ENCODE measurements around the gene CEP112. TPM values are rescaled to one million over a fixed set of nuclear protein-coding genes. Genes with fewer than 3 reads are reported as not detected.
A peak's percentile ranks its signal among the peaks of the same experiment; 100 is the strongest.

Gene CEP112
- total and polyA plus RNA-seq, 9 of the 15 experiments (the other 6 are each of a cell fraction or from before 2014, with no cell fraction given), result 0.84 TPM; not detected in 8

DNA sequence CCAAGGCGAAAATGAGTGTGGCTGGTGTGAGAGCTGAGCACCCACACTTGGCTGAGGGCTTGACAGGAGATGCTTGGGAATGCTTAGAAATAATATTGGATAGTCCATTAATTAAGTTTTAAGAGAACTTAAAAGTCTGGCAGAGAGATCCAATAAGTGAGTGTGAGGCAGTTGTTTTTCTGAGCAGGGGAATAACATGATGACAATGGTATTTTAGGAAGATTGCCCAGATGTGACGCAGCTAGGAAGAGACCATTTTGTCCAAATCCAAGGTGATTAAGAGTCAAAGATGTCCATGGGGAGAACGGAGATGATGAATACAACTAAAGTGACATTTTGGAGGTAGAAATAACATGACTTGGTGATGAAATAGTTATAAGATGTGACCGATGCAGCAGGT, 527.7 kb downstream of the CEP112 start:
- Histone ChIP-seq H3K9me1 (ENCODE audit: control insufficient read depth, insufficient read depth, low read length) (no peaks in the 10 kb centered on the region), H3K4me1 (replicated peaks in 1 of 2; ENCODE audit: control insufficient read depth in 2 of 2, insufficient read depth in 2 of 2, low read length in 2 of 2) (peaks cover 0 to 7% of the 10 kb centered on the region in 2 experiments; a peak in 2 of 5 replicates), H3K27me3 (ENCODE audit: control insufficient read depth in 2 of 2, insufficient read depth in 2 of 2, low read length in 2 of 2) (no peaks in the 10 kb centered on the region; a peak in 1 of 5 replicates), H4K20me1 (replicated peaks; ENCODE audit: control insufficient read depth, insufficient read depth, low read length) (no peaks in the 10 kb centered on the region), H3K4me2 (ENCODE audit: insufficient read depth, low read length) (no peak overlapping the region), H2AFZ (ENCODE audit: low read depth, low read length) (no peak overlapping the region), H3K9me3 (replicated peaks; ENCODE audit: control insufficient read depth, insufficient read depth, low read depth, low read length) (no peaks in the 10 kb centered on the region), H3K27ac (ENCODE audit: extremely low read depth, low read depth, low read length) (no peak overlapping the region), H3K4me3 (no peak overlapping the region), H3K36me3 (ENCODE audit: control insufficient read depth, insufficient read depth, low read length) (no peaks in the 10 kb centered on the region), H3K9ac (ENCODE audit: insufficient read depth in 1 of 2, low read depth in 2 of 2, low read length in 2 of 2) (no peak overlapping the region), H3K79me2 (ENCODE audit: control insufficient read depth, insufficient read depth, low read length) (no peaks in the 10 kb centered on the region)
- POLR2A ChIA-PET, result interaction anchor here (0.7 kb wide), 1 partner anchor 362 kb away, joined by 4 read pairs; no protein-coding TSS in a partner anchor
- DNase-seq (ENCODE audit: extremely low read depth in 1 of 4, low spot score in 3 of 4) (no peak), ATAC-seq (no peak), FAIRE-seq (no peak)
- CTCF ChIA-PET (ENCODE audit: low intra/inter-chr PET ratio), result no interaction called here
- TF ChIP-seq, protein P1, sequence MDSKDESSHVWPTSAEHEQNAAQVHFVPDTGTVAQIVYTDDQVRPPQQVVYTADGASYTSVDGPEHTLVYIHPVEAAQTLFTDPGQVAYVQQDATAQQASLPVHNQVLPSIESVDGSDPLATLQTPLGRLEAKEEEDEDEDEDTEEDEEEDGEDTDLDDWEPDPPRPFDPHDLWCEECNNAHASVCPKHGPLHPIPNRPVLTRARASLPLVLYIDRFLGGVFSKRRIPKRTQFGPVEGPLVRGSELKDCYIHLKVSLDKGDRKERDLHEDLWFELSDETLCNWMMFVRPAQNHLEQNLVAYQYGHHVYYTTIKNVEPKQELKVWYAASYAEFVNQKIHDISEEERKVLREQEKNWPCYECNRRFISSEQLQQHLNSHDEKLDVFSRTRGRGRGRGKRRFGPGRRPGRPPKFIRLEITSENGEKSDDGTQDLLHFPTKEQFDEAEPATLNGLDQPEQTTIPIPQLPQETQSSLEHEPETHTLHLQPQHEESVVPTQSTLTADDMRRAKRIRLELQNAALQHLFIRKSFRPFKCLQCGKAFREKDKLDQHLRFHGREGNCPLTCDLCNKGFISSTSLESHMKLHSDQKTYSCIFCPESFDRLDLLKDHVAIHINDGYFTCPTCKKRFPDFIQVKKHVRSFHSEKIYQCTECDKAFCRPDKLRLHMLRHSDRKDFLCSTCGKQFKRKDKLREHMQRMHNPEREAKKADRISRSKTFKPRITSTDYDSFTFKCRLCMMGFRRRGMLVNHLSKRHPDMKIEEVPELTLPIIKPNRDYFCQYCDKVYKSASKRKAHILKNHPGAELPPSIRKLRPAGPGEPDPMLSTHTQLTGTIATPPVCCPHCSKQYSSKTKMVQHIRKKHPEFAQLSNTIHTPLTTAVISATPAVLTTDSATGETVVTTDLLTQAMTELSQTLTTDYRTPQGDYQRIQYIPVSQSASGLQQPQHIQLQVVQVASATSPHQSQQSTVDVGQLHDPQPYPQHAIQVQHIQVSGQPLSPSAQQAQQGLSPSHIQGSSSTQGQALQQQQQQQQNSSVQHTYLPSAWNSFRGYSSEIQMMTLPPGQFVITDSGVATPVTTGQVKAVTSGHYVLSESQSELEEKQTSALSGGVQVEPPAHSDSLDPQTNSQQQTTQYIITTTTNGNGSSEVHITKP (IDR thresholded peaks at IDR 0.05; ENCODE audit: partially characterized antibody), result peak; percentile 36
- TF ChIP-seq, protein P2, sequence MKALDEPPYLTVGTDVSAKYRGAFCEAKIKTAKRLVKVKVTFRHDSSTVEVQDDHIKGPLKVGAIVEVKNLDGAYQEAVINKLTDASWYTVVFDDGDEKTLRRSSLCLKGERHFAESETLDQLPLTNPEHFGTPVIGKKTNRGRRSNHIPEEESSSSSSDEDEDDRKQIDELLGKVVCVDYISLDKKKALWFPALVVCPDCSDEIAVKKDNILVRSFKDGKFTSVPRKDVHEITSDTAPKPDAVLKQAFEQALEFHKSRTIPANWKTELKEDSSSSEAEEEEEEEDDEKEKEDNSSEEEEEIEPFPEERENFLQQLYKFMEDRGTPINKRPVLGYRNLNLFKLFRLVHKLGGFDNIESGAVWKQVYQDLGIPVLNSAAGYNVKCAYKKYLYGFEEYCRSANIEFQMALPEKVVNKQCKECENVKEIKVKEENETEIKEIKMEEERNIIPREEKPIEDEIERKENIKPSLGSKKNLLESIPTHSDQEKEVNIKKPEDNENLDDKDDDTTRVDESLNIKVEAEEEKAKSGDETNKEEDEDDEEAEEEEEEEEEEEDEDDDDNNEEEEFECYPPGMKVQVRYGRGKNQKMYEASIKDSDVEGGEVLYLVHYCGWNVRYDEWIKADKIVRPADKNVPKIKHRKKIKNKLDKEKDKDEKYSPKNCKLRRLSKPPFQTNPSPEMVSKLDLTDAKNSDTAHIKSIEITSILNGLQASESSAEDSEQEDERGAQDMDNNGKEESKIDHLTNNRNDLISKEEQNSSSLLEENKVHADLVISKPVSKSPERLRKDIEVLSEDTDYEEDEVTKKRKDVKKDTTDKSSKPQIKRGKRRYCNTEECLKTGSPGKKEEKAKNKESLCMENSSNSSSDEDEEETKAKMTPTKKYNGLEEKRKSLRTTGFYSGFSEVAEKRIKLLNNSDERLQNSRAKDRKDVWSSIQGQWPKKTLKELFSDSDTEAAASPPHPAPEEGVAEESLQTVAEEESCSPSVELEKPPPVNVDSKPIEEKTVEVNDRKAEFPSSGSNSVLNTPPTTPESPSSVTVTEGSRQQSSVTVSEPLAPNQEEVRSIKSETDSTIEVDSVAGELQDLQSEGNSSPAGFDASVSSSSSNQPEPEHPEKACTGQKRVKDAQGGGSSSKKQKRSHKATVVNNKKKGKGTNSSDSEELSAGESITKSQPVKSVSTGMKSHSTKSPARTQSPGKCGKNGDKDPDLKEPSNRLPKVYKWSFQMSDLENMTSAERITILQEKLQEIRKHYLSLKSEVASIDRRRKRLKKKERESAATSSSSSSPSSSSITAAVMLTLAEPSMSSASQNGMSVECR (CRISPR knock-in tag; IDR thresholded peaks at IDR 0.05), result no peak
- in situ Hi-C loops (cut with MboI), result no loop called here
- 4% methylated on average over 4 of the region's 4 CpGs for WGBS (ENCODE audit: insufficient coverage, low coverage, missing lambda C conversion rate)
- intact Hi-C loops (cut with micrococcal nuclease), result no loop called here
- BruUV-seq (replicated peaks), result no TSS peak
